Testis (tissue), 3 donors: ENCODE measurements around the gene TOX3. TPM values are rescaled to one million over a fixed set of nuclear protein-coding genes. Genes with fewer than 3 reads are reported as not detected.

ENCODE experiments used
- DNase-seq: peaks from one replicate; pipeline ENCODE4 v3.0.0-alpha.2; 2019
- H3K27ac ChIP-seq, 2 donors: fragments of 200-600 bp; sonication (generic); one replicate each; pipeline ENCODE4 v1.5.1; 2019
- H3K27me3 ChIP-seq: fragments of 200-600 bp; sonication (generic); one replicate; pipeline ENCODE4 v1.5.1; 2019
- H3K36me3 ChIP-seq: fragments of 200-600 bp; sonication (generic); one replicate; pipeline ENCODE4 v1.5.1; 2017; ENCODE audit warnings: low read depth; ENCODE audit errors: missing control alignments
- H3K4me1 ChIP-seq: fragments of 200-600 bp; sonication (generic); one replicate; pipeline ENCODE4 v1.5.1; 2019
- H3K4me3 ChIP-seq, 2 donors: fragments of 200-600 bp; sonication (generic); one replicate each; pipeline ENCODE4 v1.5.1; 2017 to 2019
- H3K9me3 ChIP-seq: fragments of 200-600 bp; sonication (generic); one replicate; pipeline ENCODE4 v1.5.1; 2017
- POLR2A ChIP-seq: fragments of 450-650 bp; IDR thresholded peaks from one replicate; pipeline ENCODE4 v1.6.1; 2017; ENCODE audit warnings: antibody characterized with exemption, mild to moderate bottlenecking, moderate library complexity
- WGBS, 2 donors: methylation state at CpG; one replicate each; pipeline ENCODE4 v1.1.5; 2018; 5-methylcytosine and 5-hydroxymethylcytosine counted together
- intact Hi-C: fragments of 100-400 bp; cut with DNase I; formaldehyde crosslinking; loops from one replicate; pipeline ENCODE4 v1.15.1; 2023; ENCODE audit warnings: low total_unique reads
- polyA plus RNA-seq: library from polyadenylated mRNA; stranded (reverse); fragments of 350-450 nt; fragmentation: Illumina TruSeq; extraction: RNeasy Lipid Tissue Mini Kit (QIAGEN cat#74804); gene quantifications from one replicate; pipeline ENCODE4 v1.2.3, GENCODE V29; 2014; ENCODE audit warnings: low read depth, low replicate concordance; ENCODE audit not compliant: insufficient read depth
- total RNA-seq, 2 donors: library from RNA; depleted of rRNA; stranded (reverse); fragments of >200 nt; gene quantifications; one replicate each; pipeline ENCODE4 v1.2.3, GENCODE V29; 2016
- TF ChIP-seq, protein P1 (sequence below), 3 experiments: fragments of 450-650 bp in 2 of 3; fragments of 200-600 bp in 1 of 3; sonication (generic) in 1 of 3; IDR thresholded peaks; one replicate each; pipeline ENCODE4 v1.5.1; 2016 to 2019; ENCODE audit warnings: antibody characterized with exemption in 3 of 3, mild to moderate bottlenecking in 2 of 3, moderate library complexity in 1 of 3

TOX3 gene
- total and polyA plus RNA-seq, 3 donors from 2014 or later = 0.25 to 1.1 (median 0.87) TPM

DNA sequence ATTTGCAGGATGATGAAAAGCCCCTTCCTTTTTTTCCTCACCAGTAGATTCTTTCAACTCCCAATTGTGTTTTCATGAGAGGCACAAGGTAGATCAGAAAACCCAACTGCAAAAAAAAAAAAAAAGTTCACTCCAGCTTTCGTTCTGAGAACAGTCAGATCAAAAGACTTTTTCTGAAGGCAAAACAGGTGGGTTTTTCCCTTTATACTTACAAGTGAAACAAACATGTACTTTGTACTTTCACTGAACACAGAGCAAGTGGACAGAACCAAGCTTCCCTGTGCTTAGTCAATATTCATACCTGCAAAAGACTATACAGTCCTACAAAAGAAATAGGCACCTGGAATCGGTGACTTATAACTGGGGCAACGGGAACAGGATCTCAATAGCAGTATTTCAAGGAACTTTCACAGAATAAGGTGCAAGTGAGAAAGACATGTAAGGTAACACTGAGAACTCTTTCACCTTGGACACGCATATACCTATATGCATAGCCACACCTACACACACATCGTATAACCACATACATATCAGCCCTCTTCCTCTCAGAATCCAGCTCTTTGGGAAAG is 54.1 kb downstream of the TOX3 start:
- TF ChIP-seq, protein P1, sequence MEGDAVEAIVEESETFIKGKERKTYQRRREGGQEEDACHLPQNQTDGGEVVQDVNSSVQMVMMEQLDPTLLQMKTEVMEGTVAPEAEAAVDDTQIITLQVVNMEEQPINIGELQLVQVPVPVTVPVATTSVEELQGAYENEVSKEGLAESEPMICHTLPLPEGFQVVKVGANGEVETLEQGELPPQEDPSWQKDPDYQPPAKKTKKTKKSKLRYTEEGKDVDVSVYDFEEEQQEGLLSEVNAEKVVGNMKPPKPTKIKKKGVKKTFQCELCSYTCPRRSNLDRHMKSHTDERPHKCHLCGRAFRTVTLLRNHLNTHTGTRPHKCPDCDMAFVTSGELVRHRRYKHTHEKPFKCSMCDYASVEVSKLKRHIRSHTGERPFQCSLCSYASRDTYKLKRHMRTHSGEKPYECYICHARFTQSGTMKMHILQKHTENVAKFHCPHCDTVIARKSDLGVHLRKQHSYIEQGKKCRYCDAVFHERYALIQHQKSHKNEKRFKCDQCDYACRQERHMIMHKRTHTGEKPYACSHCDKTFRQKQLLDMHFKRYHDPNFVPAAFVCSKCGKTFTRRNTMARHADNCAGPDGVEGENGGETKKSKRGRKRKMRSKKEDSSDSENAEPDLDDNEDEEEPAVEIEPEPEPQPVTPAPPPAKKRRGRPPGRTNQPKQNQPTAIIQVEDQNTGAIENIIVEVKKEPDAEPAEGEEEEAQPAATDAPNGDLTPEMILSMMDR (IDR thresholded peaks at IDR 0.05) = no peak
- no peak for TF ChIP-seq POLR2A
- Histone ChIP-seq H3K27ac (no peak overlapping the region), H3K36me3 (no peaks in the 10 kb centered on the region), H3K27me3 (no peaks in the 10 kb centered on the region), H3K4me1 (no peaks in the 10 kb centered on the region), H3K4me3 (no peak overlapping the region), H3K9me3 (no peaks in the 10 kb centered on the region)
- no peak for DNase-seq
- 86 to 87% methylated on average over 5 of the region's 5 CpGs for WGBS, 2 donors
- intact Hi-C loops = no loop called here

DNA sequence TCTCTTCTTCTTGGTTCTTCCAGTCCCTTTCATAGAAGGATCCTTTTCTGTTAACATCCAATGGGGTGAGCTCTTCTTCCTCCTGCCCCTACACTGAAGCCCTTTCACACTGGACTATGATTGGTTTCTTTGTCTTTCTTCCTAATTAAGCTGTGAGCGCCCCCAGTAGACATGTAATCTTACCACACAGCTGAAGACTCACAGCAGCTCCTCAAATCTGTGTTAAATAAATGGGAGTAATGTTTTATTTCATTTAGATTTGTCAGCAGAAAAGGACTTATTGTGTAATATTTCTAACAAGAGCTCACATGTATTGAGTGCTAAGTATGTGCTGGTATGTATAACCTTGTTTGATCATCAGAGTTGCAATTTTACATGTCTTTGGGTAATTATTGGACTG is 55.7 kb downstream of the TOX3 start:
- no peaks in the 10 kb centered on the region for H3K4me1 ChIP-seq
- TF ChIP-seq, protein P1 (IDR thresholded peaks at IDR 0.05) = no peak
- H3K9me3 ChIP-seq = no peaks in the 10 kb centered on the region
- DNase-seq = no peak
- H3K36me3 ChIP-seq = no peaks in the 10 kb centered on the region
- 87 to 93% methylated on average over 1 of the region's 1 CpG for WGBS, 2 donors
- H3K4me3 ChIP-seq = no peak overlapping the region
- intact Hi-C loops = no loop called here
- H3K27me3 ChIP-seq = no peaks in the 10 kb centered on the region
- no peak overlapping the region for H3K27ac ChIP-seq

- intact Hi-C loops = no loop called here
- WGBS, 2 donors = 90 to 91% methylated on average over 6 of the region's 6 CpGs
Measured at GRCh38 chr16:52489894-52490293, 57.0 kb downstream of the TOX3 start.

DNA sequence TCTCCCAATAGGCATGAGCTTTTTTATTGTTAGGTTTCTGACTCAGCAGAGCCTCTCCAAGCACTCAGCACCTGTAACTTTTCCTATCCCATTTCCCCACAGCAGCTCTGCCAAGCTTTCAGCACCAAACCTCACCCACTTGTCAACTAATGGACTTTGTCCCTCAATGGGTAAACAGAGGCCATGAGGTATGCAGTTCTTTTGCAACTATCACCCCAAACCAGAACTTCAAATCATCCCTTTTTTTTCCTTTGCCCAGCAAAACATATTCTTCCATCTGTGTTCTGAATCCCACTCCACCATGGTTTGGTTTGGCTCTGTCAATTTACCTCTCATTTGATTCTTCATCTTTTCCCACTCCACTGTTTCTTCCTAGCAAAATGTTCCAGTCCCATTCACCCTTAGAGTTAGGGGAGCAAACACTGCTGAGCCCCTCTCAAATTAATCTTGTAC is 58.1 kb downstream of the TOX3 start:
- intact Hi-C loops = no loop called here
- H3K4me1 ChIP-seq = no peaks in the 10 kb centered on the region
- no peak overlapping the region for H3K27ac ChIP-seq
- no peak for DNase-seq
- no peaks in the 10 kb centered on the region for H3K27me3 ChIP-seq
- no peak for TF ChIP-seq POLR2A
- H3K9me3 ChIP-seq = no peaks in the 10 kb centered on the region
- no peak overlapping the region for H3K4me3 ChIP-seq
- no peaks in the 10 kb centered on the region for H3K36me3 ChIP-seq

More at GRCh38 chr16:52489894-52490293, 57.0 kb downstream of the TOX3 start:
- no peaks in the 10 kb centered on the region for H3K36me3 ChIP-seq
- H3K9me3 ChIP-seq = no peaks in the 10 kb centered on the region
- no peak overlapping the region for H3K27ac ChIP-seq
- DNase-seq = no peak
- H3K4me1 ChIP-seq = no peaks in the 10 kb centered on the region
- H3K4me3 ChIP-seq = no peak overlapping the region
- TF ChIP-seq POLR2A = no peak
- TF ChIP-seq, protein P1 (IDR thresholded peaks at IDR 0.05) = no peak
- no peaks in the 10 kb centered on the region for H3K27me3 ChIP-seq

DNA sequence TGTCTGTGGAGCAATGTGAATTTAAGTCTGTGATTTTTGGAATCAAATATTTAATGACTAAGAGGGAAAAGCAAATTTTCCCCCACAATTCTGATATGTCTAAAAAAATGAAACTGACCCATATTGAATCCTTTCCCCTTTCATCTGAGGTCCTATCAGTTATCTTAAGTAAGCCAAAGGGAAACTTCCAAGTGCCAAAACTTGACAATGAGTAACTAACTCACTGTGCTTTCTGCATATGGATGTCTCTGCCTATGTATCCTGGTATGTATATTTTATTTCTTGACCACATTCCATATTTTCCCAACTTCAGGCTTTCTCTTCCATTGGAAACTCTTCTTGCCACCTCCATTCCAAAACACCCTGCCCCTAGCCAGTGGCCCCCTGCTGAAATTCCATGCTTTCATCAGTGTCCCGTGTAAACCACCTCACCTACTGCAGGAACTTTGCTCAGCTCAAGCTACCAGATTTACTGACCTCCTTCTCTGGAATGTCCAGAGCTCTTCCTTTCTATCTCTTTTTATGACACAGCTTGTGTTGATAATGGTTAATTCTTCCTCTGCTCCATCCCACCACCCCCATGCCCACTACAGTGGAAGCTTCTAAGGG is 59.0 kb downstream of the TOX3 start:
- H3K27ac ChIP-seq = no peak overlapping the region
- no peaks in the 10 kb centered on the region for H3K27me3 ChIP-seq
- no peaks in the 10 kb centered on the region for H3K36me3 ChIP-seq
- no peak for DNase-seq
- intact Hi-C loops = no loop called here
- no peak overlapping the region for H3K4me3 ChIP-seq
- no peaks in the 10 kb centered on the region for H3K4me1 ChIP-seq
- 58 to 74% methylated on average over 1 of the region's 1 CpG for WGBS, 2 donors
- H3K9me3 ChIP-seq = no peaks in the 10 kb centered on the region
- TF ChIP-seq POLR2A = no peak
- TF ChIP-seq, protein P1 (IDR thresholded peaks at IDR 0.05) = no peak
